Measurements from ENCODE around the gene RBL1. TPM values are rescaled to one million over a fixed set of nuclear protein-coding genes. Genes with fewer than 3 reads are reported as not detected.

RBL1 gene
- total RNA-seq, 2 donors from 2014 or later: 2.5 to 17.1 TPM

GRCh38 chr20:36957875-36958667 is 137.7 kb downstream of the RBL1 start:
- Histone ChIP-seq H3K9me3 (no peaks in the 10 kb centered on the region), H3K27me3 (replicated peaks; ENCODE audit: insufficient read depth) (no peaks in the 10 kb centered on the region), H3K27ac (no peak overlapping the region), H3K4me1 (ENCODE audit: control insufficient read depth in 1 of 2, low read depth in 2 of 2) (no peaks in the 10 kb centered on the region), H3K4me3 (no peak overlapping the region), H3K36me3 (no peaks in the 10 kb centered on the region)
- ATAC-seq (ENCODE audit: insufficient number of reproducible peaks, low FRiP score, low read depth) (no peak), DNase-seq (ENCODE audit: low spot score) (no peak)
- TF ChIP-seq, protein P1, sequence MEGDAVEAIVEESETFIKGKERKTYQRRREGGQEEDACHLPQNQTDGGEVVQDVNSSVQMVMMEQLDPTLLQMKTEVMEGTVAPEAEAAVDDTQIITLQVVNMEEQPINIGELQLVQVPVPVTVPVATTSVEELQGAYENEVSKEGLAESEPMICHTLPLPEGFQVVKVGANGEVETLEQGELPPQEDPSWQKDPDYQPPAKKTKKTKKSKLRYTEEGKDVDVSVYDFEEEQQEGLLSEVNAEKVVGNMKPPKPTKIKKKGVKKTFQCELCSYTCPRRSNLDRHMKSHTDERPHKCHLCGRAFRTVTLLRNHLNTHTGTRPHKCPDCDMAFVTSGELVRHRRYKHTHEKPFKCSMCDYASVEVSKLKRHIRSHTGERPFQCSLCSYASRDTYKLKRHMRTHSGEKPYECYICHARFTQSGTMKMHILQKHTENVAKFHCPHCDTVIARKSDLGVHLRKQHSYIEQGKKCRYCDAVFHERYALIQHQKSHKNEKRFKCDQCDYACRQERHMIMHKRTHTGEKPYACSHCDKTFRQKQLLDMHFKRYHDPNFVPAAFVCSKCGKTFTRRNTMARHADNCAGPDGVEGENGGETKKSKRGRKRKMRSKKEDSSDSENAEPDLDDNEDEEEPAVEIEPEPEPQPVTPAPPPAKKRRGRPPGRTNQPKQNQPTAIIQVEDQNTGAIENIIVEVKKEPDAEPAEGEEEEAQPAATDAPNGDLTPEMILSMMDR (IDR thresholded peaks at IDR 0.05): no peak

- Histone ChIP-seq H3K9me3 (no peaks in the 10 kb centered on the region), H3K4me3 (no peak overlapping the region), H3K27me3 (replicated peaks; ENCODE audit: insufficient read depth) (no peaks in the 10 kb centered on the region), H3K4me1 (ENCODE audit: control insufficient read depth in 1 of 2, low read depth in 2 of 2) (no peaks in the 10 kb centered on the region), H3K27ac (no peak overlapping the region), H3K36me3 (no peaks in the 10 kb centered on the region)
- DNase-seq (ENCODE audit: low spot score) (no peak), ATAC-seq (ENCODE audit: insufficient number of reproducible peaks, low FRiP score, low read depth) (no peak)
- TF ChIP-seq, protein P1 (IDR thresholded peaks at IDR 0.05): no peak
These were observed 139.1 kb downstream of the RBL1 start for GRCh38 chr20:36956674-36957073.

- Histone ChIP-seq H3K27me3 (replicated peaks; ENCODE audit: insufficient read depth) (no peaks in the 10 kb centered on the region), H3K4me3 (no peak overlapping the region), H3K4me1 (ENCODE audit: control insufficient read depth in 1 of 2, low read depth in 2 of 2) (no peaks in the 10 kb centered on the region), H3K27ac (no peak overlapping the region), H3K9me3 (no peaks in the 10 kb centered on the region), H3K36me3 (no peaks in the 10 kb centered on the region)
- ATAC-seq (ENCODE audit: insufficient number of reproducible peaks, low FRiP score, low read depth): no peak
- TF ChIP-seq, protein P1 (IDR thresholded peaks at IDR 0.05): no peak
- DNase-seq (ENCODE audit: low spot score): no peak
These were observed 139.8 kb downstream of the RBL1 start for GRCh38 chr20:36956016-36956415.

DNA sequence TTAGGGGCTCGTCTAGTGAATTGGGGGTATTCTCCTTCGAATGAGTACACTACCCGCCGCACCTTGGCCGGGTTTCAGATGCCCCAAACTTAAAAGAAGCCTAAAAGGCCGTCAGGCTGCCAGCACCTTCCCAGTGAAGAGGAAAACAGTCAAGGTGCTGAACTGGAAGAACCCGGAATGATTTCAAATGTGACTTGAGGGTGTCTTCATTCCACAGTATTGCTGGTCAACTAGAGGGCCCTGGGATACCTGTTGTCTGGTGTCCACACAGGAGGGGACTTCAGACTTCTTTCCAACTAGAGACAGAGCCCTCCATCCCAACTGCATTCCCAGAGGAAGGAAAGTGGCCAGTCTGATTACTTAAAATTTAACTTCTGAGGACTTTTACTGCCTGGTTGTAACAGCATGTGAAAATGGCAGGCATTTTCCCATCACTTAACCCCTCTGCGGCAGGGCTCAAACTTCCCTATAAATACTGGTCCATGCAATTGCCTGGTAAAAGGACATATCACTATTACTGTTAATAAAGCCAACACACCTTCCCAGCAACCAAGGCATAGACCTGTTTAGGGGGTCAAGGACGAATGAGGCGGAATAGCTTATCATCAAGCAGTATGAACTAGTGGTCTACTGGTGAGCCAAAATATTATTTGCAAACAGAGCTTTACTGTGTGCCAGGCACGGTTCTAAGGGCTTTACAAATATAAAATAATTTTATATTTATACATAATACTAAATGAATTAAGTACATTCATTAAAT is 143.6 kb downstream of the RBL1 start:
- Histone ChIP-seq H3K4me1 (ENCODE audit: control insufficient read depth in 1 of 2, low read depth in 2 of 2) (peaks cover 5 to 11% of the 10 kb centered on the region in 2 donors), H3K27ac (peak overlapping the region in 1 of 2 donors; percentile 86), H3K27me3 (replicated peaks; ENCODE audit: insufficient read depth) (no peaks in the 10 kb centered on the region), H3K4me3 (peak overlapping the region; percentile 94), H3K36me3 (no peaks in the 10 kb centered on the region), H3K9me3 (no peaks in the 10 kb centered on the region)
- DNase-seq (ENCODE audit: low spot score) (no peak), ATAC-seq (ENCODE audit: insufficient number of reproducible peaks, low FRiP score, low read depth) (no peak)
- TF ChIP-seq, protein P1 (IDR thresholded peaks at IDR 0.05): no peak
